ENCODE results near the gene ZNF469.

DNA sequence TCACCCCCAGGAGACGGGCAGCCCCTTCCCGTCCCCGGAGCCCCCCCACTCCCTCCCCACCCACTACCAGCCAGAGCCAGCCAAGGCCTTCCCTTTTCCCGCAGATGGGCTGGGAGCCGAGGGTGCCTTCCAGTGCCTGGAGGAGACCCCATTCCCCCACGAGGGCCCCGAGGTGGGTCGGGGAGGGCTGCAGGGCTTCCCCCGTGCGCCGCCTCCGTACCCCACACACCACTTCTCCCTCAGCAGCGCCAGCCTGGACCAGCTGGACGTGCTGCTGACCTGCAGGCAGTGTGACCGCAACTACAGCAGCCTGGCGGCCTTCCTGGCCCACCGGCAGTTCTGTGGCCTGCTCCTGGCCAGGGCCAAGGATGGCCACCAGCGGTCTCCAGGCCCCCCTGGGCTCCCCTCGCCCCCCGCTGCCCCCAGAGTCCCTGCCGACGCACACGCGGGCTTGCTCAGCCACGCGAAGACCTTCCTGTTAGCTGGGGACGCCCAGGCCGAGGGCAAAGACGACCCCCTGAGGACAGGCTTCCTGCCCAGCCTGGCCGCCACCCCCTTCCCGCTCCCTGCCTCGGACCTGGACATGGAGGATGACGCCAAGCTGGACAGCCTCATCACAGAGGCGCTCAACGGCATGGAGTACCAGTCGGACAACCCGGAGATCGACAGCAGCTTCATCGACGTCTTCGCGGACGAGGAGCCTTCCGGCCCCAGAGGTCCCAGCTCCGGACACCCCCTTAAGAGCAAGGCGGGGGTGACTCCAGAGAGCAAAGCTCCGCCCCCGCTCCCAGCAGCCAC is 46.8 kb downstream of the ZNF469 start:
- TF ChIP-seq, protein P1, sequence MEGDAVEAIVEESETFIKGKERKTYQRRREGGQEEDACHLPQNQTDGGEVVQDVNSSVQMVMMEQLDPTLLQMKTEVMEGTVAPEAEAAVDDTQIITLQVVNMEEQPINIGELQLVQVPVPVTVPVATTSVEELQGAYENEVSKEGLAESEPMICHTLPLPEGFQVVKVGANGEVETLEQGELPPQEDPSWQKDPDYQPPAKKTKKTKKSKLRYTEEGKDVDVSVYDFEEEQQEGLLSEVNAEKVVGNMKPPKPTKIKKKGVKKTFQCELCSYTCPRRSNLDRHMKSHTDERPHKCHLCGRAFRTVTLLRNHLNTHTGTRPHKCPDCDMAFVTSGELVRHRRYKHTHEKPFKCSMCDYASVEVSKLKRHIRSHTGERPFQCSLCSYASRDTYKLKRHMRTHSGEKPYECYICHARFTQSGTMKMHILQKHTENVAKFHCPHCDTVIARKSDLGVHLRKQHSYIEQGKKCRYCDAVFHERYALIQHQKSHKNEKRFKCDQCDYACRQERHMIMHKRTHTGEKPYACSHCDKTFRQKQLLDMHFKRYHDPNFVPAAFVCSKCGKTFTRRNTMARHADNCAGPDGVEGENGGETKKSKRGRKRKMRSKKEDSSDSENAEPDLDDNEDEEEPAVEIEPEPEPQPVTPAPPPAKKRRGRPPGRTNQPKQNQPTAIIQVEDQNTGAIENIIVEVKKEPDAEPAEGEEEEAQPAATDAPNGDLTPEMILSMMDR (IDR thresholded peaks at IDR 0.05) = no peak
- TF ChIP-seq POLR2A (IDR thresholded peaks at IDR 0.05) (no peak), EP300 (IDR thresholded peaks at IDR 0.05) (no peak)
